Endothelial cell of umbilical vein (primary cell): Measurements from ENCODE around the gene MARK3. TPM values are rescaled to one million over a fixed set of nuclear protein-coding genes. Genes with fewer than 3 reads are reported as not detected.

Experiments
- BruUV-seq: library from RNA; stranded (reverse); fragments of 400-500 nt; replicated peaks from 2 replicates; lab custom pipeline; 2021; lab: Mats Ljungman, UMichigan
- CTCF ChIA-PET: fragments of 300-600, 350-600 bp; sonication (Branson Sonifier 250); formaldehyde crosslinking; loops from one replicate; lab custom pipeline; 2021; ENCODE audit warnings: antibody characterized with exemption, inconsistent platforms; lab: Charles Lee
- POLR2A ChIA-PET: fragments of 300-600, 350-600 bp; sonication (Branson Sonifier 250); formaldehyde crosslinking; loops from one replicate; lab custom pipeline; 2021; ENCODE audit warnings: antibody characterized with exemption, inconsistent platforms; lab: Charles Lee
- DNase-seq: peaks from one replicate; pipeline ENCODE4 v3.0.0-alpha.2; 2011; ENCODE audit warnings: low read depth, low spot score
- FAIRE-seq: peaks from 2 replicates; lab custom pipeline; 2011; peaks lifted over from hg19 to GRCh38; lab: Jason Lieb, UNC
- H2AFZ ChIP-seq: 2 replicates; pipeline ENCODE4 v1.6.0; 2012; ENCODE audit warnings: low read depth, low read length, control low read depth, inconsistent platforms
- H3K27ac ChIP-seq: 2 replicates; pipeline ENCODE4 v1.5.1; 2011; ENCODE audit warnings: low read depth, mild to moderate bottlenecking, control low read depth, low read length, moderate library complexity; ENCODE audit not compliant: insufficient read depth
- H3K27me3 ChIP-seq, 2 experiments: 2 replicates each; pipeline versions ENCODE4 v1.6.0 to v1.6.1; 2011; ENCODE audit warnings: low read length in 2 of 2, mixed read lengths in 1 of 2; ENCODE audit not compliant: control insufficient read depth in 2 of 2, insufficient read depth in 2 of 2
- H3K36me3 ChIP-seq, 2 experiments: 2 replicates in 1 of 2; 3 replicates in 1 of 2; pipeline ENCODE4 v1.5.1; 2011; ENCODE audit warnings: low read length in 2 of 2, mild to moderate bottlenecking in 1 of 2, moderate library complexity in 1 of 2; ENCODE audit not compliant: control insufficient read depth in 2 of 2, insufficient read depth in 2 of 2; ENCODE audit errors: extremely low read depth in 1 of 2
- H3K4me1 ChIP-seq: 3 replicates; pipeline ENCODE4 v1.5.1; 2011; ENCODE audit warnings: mild to moderate bottlenecking, low read length; ENCODE audit not compliant: control insufficient read depth, insufficient read depth; ENCODE audit errors: extremely low read depth
- H3K4me2 ChIP-seq: 2 replicates; pipeline ENCODE4 v1.6.1; 2011; ENCODE audit warnings: low read length, control low read depth, mixed read lengths; ENCODE audit not compliant: insufficient read depth
- H3K4me3 ChIP-seq, 3 experiments: fragments of 200-600 bp in 1 of 3; sonication (generic), shearing (Covaris generic) in 1 of 3; replicated peaks in 1 of 3; 2 replicates each; pipeline ENCODE4 v1.5.1; 2011 to 2016; ENCODE audit warnings: control low read depth in 3 of 3, low read length in 3 of 3, mild to moderate bottlenecking in 2 of 3, inconsistent platforms in 1 of 3, low read depth in 1 of 3, moderate library complexity in 1 of 3; ENCODE audit not compliant: insufficient read depth in 1 of 3
- H3K79me2 ChIP-seq: 2 replicates; pipeline ENCODE4 v1.6.0; 2012; ENCODE audit warnings: low read length, inconsistent platforms; ENCODE audit not compliant: control insufficient read depth, insufficient read depth
- H3K9ac ChIP-seq: replicated peaks from 2 replicates; pipeline ENCODE3; 2011; ENCODE audit warnings: low read length, control low read depth; ENCODE audit not compliant: insufficient read depth; ENCODE audit errors: extremely low read depth
- H3K9me1 ChIP-seq: replicated peaks from 3 replicates; pipeline ENCODE4 v1.6.0; 2011; ENCODE audit warnings: mild to moderate bottlenecking, low read length; ENCODE audit not compliant: control insufficient read depth, insufficient read depth; ENCODE audit errors: extremely low read depth
- H3K9me3 ChIP-seq: replicated peaks from 2 replicates; pipeline ENCODE4 v1.5.1; 2012; ENCODE audit warnings: low read length, inconsistent platforms; ENCODE audit not compliant: control insufficient read depth, insufficient read depth
- H4K20me1 ChIP-seq: replicated peaks from 2 replicates; pipeline ENCODE3; 2011; ENCODE audit warnings: mild to moderate bottlenecking, low read length; ENCODE audit not compliant: control insufficient read depth, insufficient read depth; ENCODE audit errors: extremely low read depth
- EZH2 ChIP-seq: IDR thresholded peaks from 2 replicates; pipeline ENCODE4 v1.6.1; 2012; ENCODE audit warnings: borderline replicate concordance, low read depth, mild to moderate bottlenecking, moderate library complexity, low read length, inconsistent platforms; ENCODE audit not compliant: severe bottlenecking
- FOS ChIP-seq: IDR thresholded peaks from 2 replicates; pipeline ENCODE4 v1.6.1; 2011; ENCODE audit warnings: mild to moderate bottlenecking, low read length, moderate library complexity, borderline replicate concordance; ENCODE audit not compliant: insufficient read depth
- GATA2 ChIP-seq: IDR thresholded peaks from 2 replicates; pipeline ENCODE4 v1.7.0; 2011; ENCODE audit warnings: low read depth, mild to moderate bottlenecking, moderate library complexity, mixed read lengths, low read length; ENCODE audit not compliant: insufficient read length, insufficient read depth
- JUN ChIP-seq: IDR thresholded peaks from 2 replicates; pipeline ENCODE4 v1.6.1; 2011; ENCODE audit warnings: borderline replicate concordance, low read depth; ENCODE audit not compliant: insufficient read length, insufficient read depth
- POLR2AphosphoS5 ChIP-seq: IDR thresholded peaks from 2 replicates; pipeline ENCODE4 v1.6.1; 2012; ENCODE audit warnings: low read depth, mild to moderate bottlenecking, control low read depth, low read length, moderate library complexity; ENCODE audit not compliant: insufficient read depth
- dilution Hi-C: fragments of 300-500 bp; cut with MboI; formaldehyde crosslinking; loops from one replicate; pipeline ENCODE4 v1.15.0; 2019; ENCODE audit warnings: low sequenced_read_pairs; ENCODE audit not compliant: extremely low pct_ligation_motif_present
- intact Hi-C: fragments of 100-400 bp; cut with micrococcal nuclease; formaldehyde crosslinking; loops from one replicate; pipeline ENCODE4 v1.10.0; 2022
- polyA plus RNA-seq, 4 experiments: library from polyadenylated mRNA; depleted of rRNA in 3 of 4; stranded (reverse) in 3 of 4; unstranded in 1 of 4; fragments of >200 nt; gene quantifications; 2 replicates each; pipeline versions ENCODE4 v1.2.1 to v1.2.3, GENCODE V29; 2011 to 2012; ENCODE audit warnings: missing spikeins in 1 of 4
- total RNA-seq: library from RNA; stranded (reverse); gene quantifications from 2 replicates; pipeline ENCODE4 v1.2.3, GENCODE V29; 2021
- TF ChIP-seq, protein P1 (sequence below): IDR thresholded peaks from 2 replicates; pipeline ENCODE4 v1.6.1; 2011; ENCODE audit not compliant: insufficient read depth, insufficient read length

MARK3 gene
- total and polyA plus RNA-seq, 2 donors (not counting 3 experiments of a cell fraction or from before 2014, with no cell fraction given) = 46.6 to 96.1 TPM

- H3K4me2 ChIP-seq = no peak overlapping the region
- ChIA-PET CTCF (interaction anchor here (2.5 kb wide), 1 partner anchor 51 kb away, joined by 14 read pairs; no protein-coding TSS in a partner anchor), POLR2A (interaction anchor here (0.5 to 0.8 kb wide), 2 partner anchors 14 to 51 kb away, joined by 3 read pairs; no protein-coding TSS in a partner anchor)
- H4K20me1 ChIP-seq = peaks cover 9% of the 10 kb centered on the region
- no peak overlapping the region for H2AFZ ChIP-seq
- DNase-seq (no peak), FAIRE-seq (no peak)
- no peaks in the 10 kb centered on the region for H3K9me3 ChIP-seq
- peaks cover 41% of the 10 kb centered on the region for H3K79me2 ChIP-seq
- intact Hi-C loops (no loop called here), dilution Hi-C loops (no loop called here)
- H3K4me3 ChIP-seq = no peak overlapping the region
- H3K36me3 ChIP-seq = peaks cover 67 to 76% of the 10 kb centered on the region in 2 experiments
- H3K4me1 ChIP-seq = peaks cover 12% of the 10 kb centered on the region
- no peaks in the 10 kb centered on the region for H3K27me3 ChIP-seq
- no peaks in the 10 kb centered on the region for H3K9me1 ChIP-seq
- H3K9ac ChIP-seq = no peak overlapping the region
- TF ChIP-seq, protein P1, sequence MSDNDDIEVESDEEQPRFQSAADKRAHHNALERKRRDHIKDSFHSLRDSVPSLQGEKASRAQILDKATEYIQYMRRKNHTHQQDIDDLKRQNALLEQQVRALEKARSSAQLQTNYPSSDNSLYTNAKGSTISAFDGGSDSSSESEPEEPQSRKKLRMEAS = no peak
- TF ChIP-seq EZH2 (no peak), FOS (no peak)
- H3K27ac ChIP-seq = no peak overlapping the region
- BruUV-seq = no TSS peak
Measured at GRCh38 chr14:103339561-103339960, 45.7 kb upstream of the MARK3 start.

DNA sequence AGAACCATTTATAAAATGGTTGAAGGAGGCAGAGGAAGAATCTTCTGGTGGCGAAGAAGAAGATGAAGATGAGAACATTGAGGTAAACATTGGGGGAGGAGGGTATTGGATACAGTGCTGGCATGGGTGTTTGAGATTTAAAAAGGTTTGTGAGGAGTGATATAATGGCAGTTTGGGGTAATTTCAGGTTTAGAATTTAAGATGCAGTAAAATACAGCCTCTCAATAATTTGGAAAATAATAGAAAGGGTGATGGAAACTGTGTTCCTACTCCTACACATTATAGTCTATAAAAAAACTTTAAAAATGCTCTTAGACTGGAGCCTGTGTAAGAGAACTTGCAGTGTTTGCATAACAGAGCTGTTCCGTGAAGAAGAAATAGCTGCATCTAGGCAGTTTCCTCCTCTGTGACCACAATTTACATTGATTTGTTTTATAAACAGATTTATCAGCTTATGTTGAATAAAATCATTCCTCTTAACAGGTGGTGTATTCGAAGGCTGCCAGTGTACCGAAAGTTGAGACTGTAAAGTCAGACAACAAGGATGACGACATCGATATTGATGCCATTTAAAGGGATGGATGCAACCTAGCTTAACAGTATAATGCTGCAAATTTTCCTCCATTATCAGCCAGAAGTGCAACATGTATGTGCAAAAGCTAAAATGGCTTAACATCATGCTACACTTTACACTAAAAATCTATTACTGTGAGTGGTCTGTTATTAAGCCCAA, 44.6 kb upstream of the MARK3 start:
- intact Hi-C loops = no loop called here
- Histone ChIP-seq H3K9me3 (no peaks in the 10 kb centered on the region), H3K9me1 (no peaks in the 10 kb centered on the region), H3K36me3 (peaks cover 66 to 73% of the 10 kb centered on the region in 2 experiments), H3K9ac (no peak overlapping the region), H3K4me1 (peaks cover 9% of the 10 kb centered on the region), H3K4me3 (no peak overlapping the region), H3K79me2 (peaks cover 31% of the 10 kb centered on the region), H4K20me1 (peaks cover 6% of the 10 kb centered on the region), H3K4me2 (no peak overlapping the region), H2AFZ (no peak overlapping the region), H3K27me3 (no peaks in the 10 kb centered on the region), H3K27ac (no peak overlapping the region)
- ChIA-PET CTCF (interaction anchor here (2.5 kb wide), 1 partner anchor 50 kb away, joined by 14 read pairs; no protein-coding TSS in a partner anchor), POLR2A (no interaction called here)
- no peak for DNase-seq
- dilution Hi-C loops = no loop called here
- TF ChIP-seq POLR2AphosphoS5 (no peak), FOS (no peak), GATA2 (no peak), EZH2 (no peak), JUN (no peak)
- no peak for FAIRE-seq
- BruUV-seq = no TSS peak
